IMR-90 (cell line): Measurements from ENCODE around the gene TMPRSS9. TPM values are rescaled to one million over a fixed set of nuclear protein-coding genes. Genes with fewer than 3 reads are reported as not detected.
A peak's percentile ranks its signal among the peaks of the same experiment; 100 is the strongest.

Experiments used
- ATAC-seq: fragments of 200-7000 bp; cut with Tn5 transposase; 2 replicates; pipeline ENCODE4 v1.9.1; 2020; ENCODE audit warnings: low read depth, mild to moderate bottlenecking, moderate library complexity
- BruUV-seq: library from RNA; stranded (reverse); fragments of 400-500 nt; replicated peaks from 2 replicates; lab custom pipeline; 2021; lab: Mats Ljungman, UMichigan
- CTCF ChIA-PET: fragments of 300-600 bp; formaldehyde crosslinking; extraction: SDS; loops from one replicate; lab custom pipeline; 2021; ENCODE audit warnings: antibody characterized with exemption; lab: Yijun Ruan, JAX
- POLR2A ChIA-PET: fragments of 300-600 bp; sonication (Branson Sonifier 250); formaldehyde crosslinking; loops from one replicate; lab custom pipeline; 2022; ENCODE audit warnings: antibody characterized with exemption; ENCODE audit not compliant: unreplicated experiment; lab: Charles Lee
- DNase-seq: peaks from one replicate; pipeline ENCODE4 v3.0.0; 2013
- H2AFZ ChIP-seq: replicated peaks from 2 replicates; pipeline ENCODE3; 2013; ENCODE audit warnings: low read length, mild to moderate bottlenecking; ENCODE audit not compliant: poor library complexity
- H2AK5ac ChIP-seq: 2 replicates; pipeline ENCODE4 v1.6.1; 2013; ENCODE audit warnings: low read depth, low read length, inconsistent platforms
- H2AK9ac ChIP-seq: replicated peaks from 2 replicates; pipeline ENCODE3; 2013; ENCODE audit warnings: mild to moderate bottlenecking, low read depth, low read length, moderate library complexity; ENCODE audit not compliant: poor library complexity
- H2BK120ac ChIP-seq: 2 replicates; pipeline ENCODE4 v1.6.1; 2013; ENCODE audit warnings: low read depth, low read length, inconsistent platforms
- H2BK15ac ChIP-seq: 3 replicates; pipeline ENCODE4 v1.6.1; 2013; ENCODE audit warnings: low read depth, low read length, inconsistent platforms
- H2BK20ac ChIP-seq: 2 replicates; pipeline ENCODE4 v1.6.1; 2013; ENCODE audit warnings: low read depth, mild to moderate bottlenecking, inconsistent platforms, low read length, moderate library complexity
- H2BK5ac ChIP-seq: 2 replicates; pipeline ENCODE4 v1.6.1; 2013; ENCODE audit warnings: mild to moderate bottlenecking, low read depth, low read length, inconsistent platforms; ENCODE audit not compliant: poor library complexity, severe bottlenecking
- H3K14ac ChIP-seq: replicated peaks from 2 replicates; pipeline ENCODE4 v1.6.1; 2013; ENCODE audit warnings: low read depth, low read length, inconsistent platforms
- H3K18ac ChIP-seq: 2 replicates; pipeline ENCODE4 v1.6.1; 2013; ENCODE audit warnings: low read depth, low read length, control low read depth
- H3K23ac ChIP-seq: 2 replicates; pipeline ENCODE4 v1.6.1; 2013; ENCODE audit warnings: low read depth, low read length, inconsistent platforms
- H3K27ac ChIP-seq: 2 replicates; pipeline ENCODE4 v1.5.1; 2013; ENCODE audit warnings: mild to moderate bottlenecking, control low read depth, low read length; ENCODE audit not compliant: insufficient read depth
- H3K27me3 ChIP-seq: 2 replicates; pipeline ENCODE4 v1.6.1; 2013; ENCODE audit warnings: low read length; ENCODE audit not compliant: control insufficient read depth, insufficient read depth
- H3K36me3 ChIP-seq: 2 replicates; pipeline ENCODE4 v1.6.1; 2013; ENCODE audit warnings: low read length, mixed read lengths; ENCODE audit not compliant: control insufficient read depth, insufficient read depth
- H3K4ac ChIP-seq: 2 replicates; pipeline ENCODE4 v1.6.1; 2013; ENCODE audit warnings: low read depth, low read length, inconsistent platforms
- H3K4me1 ChIP-seq: 2 replicates; pipeline ENCODE4 v1.6.1; 2013; ENCODE audit warnings: low read length, mixed read lengths; ENCODE audit not compliant: control insufficient read depth, insufficient read depth
- H3K4me2 ChIP-seq: 2 replicates; pipeline ENCODE4 v1.6.1; 2013; ENCODE audit warnings: low read depth, mild to moderate bottlenecking, control low read depth, low read length, moderate library complexity
- H3K4me3 ChIP-seq: 2 replicates; pipeline ENCODE4 v1.5.1; 2013; ENCODE audit warnings: low read depth, mild to moderate bottlenecking, control low read depth, low read length, moderate library complexity; ENCODE audit not compliant: insufficient read depth
- H3K56ac ChIP-seq: 2 replicates; pipeline ENCODE4 v1.6.1; 2013; ENCODE audit warnings: low read length, inconsistent platforms; ENCODE audit not compliant: insufficient read depth; ENCODE audit errors: extremely low read depth
- H3K79me1 ChIP-seq, 2 experiments: 2 replicates each; pipeline ENCODE4 v1.6.1; 2013; ENCODE audit warnings: low read length in 2 of 2, inconsistent platforms in 1 of 2, low read depth in 1 of 2
- H3K9ac ChIP-seq: 2 replicates; pipeline ENCODE4 v1.6.1; 2013; ENCODE audit warnings: low read depth, low read length, control low read depth
- H3K9me1 ChIP-seq: 2 replicates; pipeline ENCODE4 v1.6.1; 2013; ENCODE audit warnings: low read length, inconsistent platforms; ENCODE audit not compliant: insufficient read depth
- H3K9me3 ChIP-seq: 2 replicates; pipeline ENCODE4 v1.6.1; 2013; ENCODE audit warnings: low read length; ENCODE audit not compliant: control insufficient read depth, insufficient read depth
- H4K20me1 ChIP-seq: 2 replicates; pipeline ENCODE4 v1.6.1; 2013; ENCODE audit warnings: low read length, inconsistent platforms; ENCODE audit not compliant: insufficient read depth
- H4K5ac ChIP-seq: 2 replicates; pipeline ENCODE4 v1.6.1; 2013; ENCODE audit warnings: mild to moderate bottlenecking, low read depth, low read length, control low read depth
- H4K8ac ChIP-seq, 2 experiments: 2 replicates each; pipeline ENCODE4 v1.6.1; 2013; ENCODE audit warnings: low read depth in 2 of 2, low read length in 2 of 2, control low read depth in 1 of 2, inconsistent platforms in 1 of 2
- H4K91ac ChIP-seq: 2 replicates; pipeline ENCODE4 v1.6.1; 2013; ENCODE audit warnings: low read depth, low read length, inconsistent platforms; ENCODE audit not compliant: insufficient read depth
- CHD1 ChIP-seq: IDR thresholded peaks from 2 replicates; pipeline ENCODE4 v1.6.1; 2012; ENCODE audit warnings: low read depth, low read length, improper control_type of control experiment
- FOS ChIP-seq: fragments of 150-350 bp; IDR thresholded peaks from 2 replicates; pipeline ENCODE4 v1.6.1; 2016; ENCODE audit warnings: low read depth, low read length
- MAFK ChIP-seq: IDR thresholded peaks from 2 replicates; pipeline ENCODE4 v1.6.1; 2012; ENCODE audit warnings: low read depth, low read length, improper control_type of control experiment
- POLR2A ChIP-seq: IDR thresholded peaks from 2 replicates; pipeline ENCODE4 v1.6.1; 2012; ENCODE audit warnings: mild to moderate bottlenecking, low read depth, low read length
- RCOR1 ChIP-seq: IDR thresholded peaks from 2 replicates; pipeline ENCODE4 v1.6.1; 2012; ENCODE audit warnings: mild to moderate bottlenecking, low read length, improper control_type of control experiment; ENCODE audit not compliant: insufficient replicate concordance
- RFX5 ChIP-seq: IDR thresholded peaks from 2 replicates; pipeline ENCODE4 v1.8.0; 2012; ENCODE audit warnings: low read depth, mild to moderate bottlenecking, low read length, moderate library complexity
- WGBS, 2 experiments: methylation state at CpG; one replicate each; pipeline versions ENCODE4 v1.1.5 to v1.1.7; 2013; ENCODE audit warnings: missing lambda C conversion rate in 2 of 2; ENCODE audit not compliant: insufficient read length in 1 of 2; ENCODE audit errors: extremely low coverage in 2 of 2; 5-methylcytosine and 5-hydroxymethylcytosine counted together
- dilution Hi-C: fragments of 300-500 bp; cut with HindIII; formaldehyde crosslinking; loops from one replicate; pipeline ENCODE4 v1.14.3; 2018; ENCODE audit warnings: low sequenced_read_pairs; ENCODE audit not compliant: unreplicated experiment
- in situ Hi-C: fragments of 300-500 bp; cut with MboI; formaldehyde crosslinking; loops from 3 replicates; pipeline ENCODE4 v1.14.3; 2019; ENCODE audit warnings: low sequenced_read_pairs, inconsistent platforms, mixed read lengths
- intact Hi-C: fragments of 100-400 bp; cut with micrococcal nuclease; formaldehyde crosslinking; loops from 2 replicates; pipeline ENCODE4 v1.10.0; 2022
- polyA plus RNA-seq, 3 experiments: library from polyadenylated mRNA; depleted of rRNA; stranded (reverse); fragments of >200 nt; gene quantifications; 2 replicates each; pipeline ENCODE4 v1.2.3, GENCODE V29; 2012; ENCODE audit warnings: low replicate concordance in 1 of 3
- total RNA-seq: library from RNA; depleted of rRNA; stranded (reverse); fragments of >200 nt; gene quantifications from 2 replicates; pipeline ENCODE4 v1.2.3, GENCODE V29; 2012
- TF ChIP-seq, protein P1 (sequence below): conservative IDR thresholded peaks from 2 replicates; pipeline ENCODE4 v1.5.1; 2012; ENCODE audit warnings: mild to moderate bottlenecking, low read depth, low read length, improper control_type of control experiment

TMPRSS9 gene
- total and polyA plus RNA-seq, 2 of the 4 experiments (the other 2 are of a cell fraction), result not detected

GRCh38 chr19:2371656-2372055 lies 11.6 kb downstream of the TMPRSS9 start:
- ChIA-PET POLR2A (no interaction called here), CTCF (no interaction called here)
- Histone ChIP-seq H3K18ac (no peak overlapping the region), H4K20me1 (no peaks in the 10 kb centered on the region), H3K9me1 (no peaks in the 10 kb centered on the region; the same call in 1 of the 2 replicates), H3K4ac (no peak overlapping the region), H2AFZ (peak overlapping the region; percentile 72), H2BK15ac (no peak overlapping the region), H2BK5ac (no peak overlapping the region), H3K27ac (no peak overlapping the region), H3K27me3 (peaks cover 8% of the 10 kb centered on the region), H2AK9ac (peak overlapping the region; percentile 19), H3K4me3 (no peak overlapping the region), H4K91ac (no peak overlapping the region), H3K14ac (no peak overlapping the region), H3K23ac (no peak overlapping the region), H3K9ac (no peak overlapping the region), H3K4me2 (no peak overlapping the region), H3K9me3 (peaks cover 4% of the 10 kb centered on the region), H2AK5ac (no peak overlapping the region), H4K5ac (no peak overlapping the region), H2BK120ac (no peak overlapping the region), H3K56ac (no peak overlapping the region), H3K79me1 (no peaks in the 10 kb centered on the region), H3K4me1 (no peaks in the 10 kb centered on the region; the same call in 1 of the 2 replicates), H4K8ac (no peak overlapping the region; a peak in 1 of 4 replicates), H3K36me3 (no peaks in the 10 kb centered on the region), H2BK20ac (no peak overlapping the region)
- dilution Hi-C loops, result no loop called here
- peak; percentile 66 for ATAC-seq
- intact Hi-C loops, result no loop called here
- in situ Hi-C loops, result no loop called here
- WGBS, 2 experiments, result 90% methylated on average over 6 of the region's 16 CpGs; no CpG with 5 or more reads in 1 of the 2 experiments
- DNase-seq, result peak; percentile 60
- BruUV-seq, result no TSS peak
- TF ChIP-seq, protein P1, sequence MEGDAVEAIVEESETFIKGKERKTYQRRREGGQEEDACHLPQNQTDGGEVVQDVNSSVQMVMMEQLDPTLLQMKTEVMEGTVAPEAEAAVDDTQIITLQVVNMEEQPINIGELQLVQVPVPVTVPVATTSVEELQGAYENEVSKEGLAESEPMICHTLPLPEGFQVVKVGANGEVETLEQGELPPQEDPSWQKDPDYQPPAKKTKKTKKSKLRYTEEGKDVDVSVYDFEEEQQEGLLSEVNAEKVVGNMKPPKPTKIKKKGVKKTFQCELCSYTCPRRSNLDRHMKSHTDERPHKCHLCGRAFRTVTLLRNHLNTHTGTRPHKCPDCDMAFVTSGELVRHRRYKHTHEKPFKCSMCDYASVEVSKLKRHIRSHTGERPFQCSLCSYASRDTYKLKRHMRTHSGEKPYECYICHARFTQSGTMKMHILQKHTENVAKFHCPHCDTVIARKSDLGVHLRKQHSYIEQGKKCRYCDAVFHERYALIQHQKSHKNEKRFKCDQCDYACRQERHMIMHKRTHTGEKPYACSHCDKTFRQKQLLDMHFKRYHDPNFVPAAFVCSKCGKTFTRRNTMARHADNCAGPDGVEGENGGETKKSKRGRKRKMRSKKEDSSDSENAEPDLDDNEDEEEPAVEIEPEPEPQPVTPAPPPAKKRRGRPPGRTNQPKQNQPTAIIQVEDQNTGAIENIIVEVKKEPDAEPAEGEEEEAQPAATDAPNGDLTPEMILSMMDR, result no peak
- TF ChIP-seq MAFK (no peak), POLR2A (no peak), RCOR1 (no peak), RFX5 (no peak), FOS (peak; percentile 41; the same call in 1 of the 2 replicates), CHD1 (no peak)
